ENCODE data around the gene MOSMO.
"Not testable (repeated sequence)": the region's sequence is repeated elsewhere in the genome, so short reads cannot be mapped to it uniquely, and the experiment has no call there.

- TF ChIP-seq CTCF (IDR thresholded peaks at IDR 0.05; ENCODE audit: extremely low read depth in 1 of 2, insufficient read depth in 1 of 2, low read depth in 1 of 2, low read length in 2 of 2); POLR2A (IDR thresholded peaks at IDR 0.05; ENCODE audit: low read depth, low read length); EZH2 (IDR thresholded peaks at IDR 0.05; ENCODE audit: borderline replicate concordance, low read depth, low read length, severe bottlenecking); POLR2AphosphoS5 (IDR thresholded peaks at IDR 0.05; ENCODE audit: insufficient read depth, low read depth, low read length); GATA2 (IDR thresholded peaks at IDR 0.05; ENCODE audit: insufficient read depth, insufficient read length, low read depth, low read length); JUN (IDR thresholded peaks at IDR 0.05; ENCODE audit: borderline replicate concordance, insufficient read depth, insufficient read length, low read depth); MAX (IDR thresholded peaks at IDR 0.05; ENCODE audit: insufficient read depth, insufficient read length); MYC (IDR thresholded peaks at IDR 0.05; ENCODE audit: low read depth, low read length); FOS (IDR thresholded peaks at IDR 0.05; ENCODE audit: borderline replicate concordance, insufficient read depth, low read length): not testable (repeated sequence)
Observed at GRCh38 chr16:22024785-22025184, 16.9 kb downstream of the MOSMO start.

Measured in endothelial cell of umbilical vein (primary cell).